GM12801 (cell line): ENCODE data around the gene FHIP2A.

ENCODE experiments used
- TF ChIP-seq, protein P1 (sequence below): IDR thresholded peaks from one replicate; pipeline ENCODE4 v1.5.1; 2011; ENCODE audit warnings: control low read depth; ENCODE audit not compliant: insufficient read length; ENCODE audit errors: extremely low read depth

Gene FHIP2A

GRCh38 chr10:114855776-114856543 lies 34.4 kb downstream of the FHIP2A start:
- TF ChIP-seq, protein P1, sequence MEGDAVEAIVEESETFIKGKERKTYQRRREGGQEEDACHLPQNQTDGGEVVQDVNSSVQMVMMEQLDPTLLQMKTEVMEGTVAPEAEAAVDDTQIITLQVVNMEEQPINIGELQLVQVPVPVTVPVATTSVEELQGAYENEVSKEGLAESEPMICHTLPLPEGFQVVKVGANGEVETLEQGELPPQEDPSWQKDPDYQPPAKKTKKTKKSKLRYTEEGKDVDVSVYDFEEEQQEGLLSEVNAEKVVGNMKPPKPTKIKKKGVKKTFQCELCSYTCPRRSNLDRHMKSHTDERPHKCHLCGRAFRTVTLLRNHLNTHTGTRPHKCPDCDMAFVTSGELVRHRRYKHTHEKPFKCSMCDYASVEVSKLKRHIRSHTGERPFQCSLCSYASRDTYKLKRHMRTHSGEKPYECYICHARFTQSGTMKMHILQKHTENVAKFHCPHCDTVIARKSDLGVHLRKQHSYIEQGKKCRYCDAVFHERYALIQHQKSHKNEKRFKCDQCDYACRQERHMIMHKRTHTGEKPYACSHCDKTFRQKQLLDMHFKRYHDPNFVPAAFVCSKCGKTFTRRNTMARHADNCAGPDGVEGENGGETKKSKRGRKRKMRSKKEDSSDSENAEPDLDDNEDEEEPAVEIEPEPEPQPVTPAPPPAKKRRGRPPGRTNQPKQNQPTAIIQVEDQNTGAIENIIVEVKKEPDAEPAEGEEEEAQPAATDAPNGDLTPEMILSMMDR, result no peak

- TF ChIP-seq, protein P1, result no peak
Measured at GRCh38 chr10:114856544-114857287, 35.1 kb downstream of the FHIP2A start.

GRCh38 chr10:114857922-114858629 lies 36.5 kb downstream of the FHIP2A start:
- TF ChIP-seq, protein P1, result no peak

DNA sequence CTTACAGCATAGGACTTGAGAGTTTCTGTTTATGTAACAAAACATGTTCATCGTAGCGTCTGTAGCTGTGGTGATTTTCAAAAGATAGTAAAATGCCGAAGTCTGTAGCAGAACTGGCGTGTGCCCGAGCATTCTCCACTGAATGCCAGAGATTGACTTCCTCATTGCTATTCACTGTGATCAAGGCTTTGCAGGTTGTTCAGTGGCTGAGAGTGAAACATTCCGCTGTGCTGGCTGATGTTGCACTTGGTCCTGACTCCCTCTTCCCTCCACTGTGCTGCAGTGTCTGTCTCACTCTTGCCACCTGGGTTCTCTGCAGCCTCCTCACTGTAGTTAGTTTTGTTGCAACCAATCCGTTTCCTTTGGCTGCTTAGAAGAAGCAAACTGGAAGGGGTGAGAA lies 37.6 kb downstream of the FHIP2A start:
- TF ChIP-seq, protein P1, result no peak

DNA sequence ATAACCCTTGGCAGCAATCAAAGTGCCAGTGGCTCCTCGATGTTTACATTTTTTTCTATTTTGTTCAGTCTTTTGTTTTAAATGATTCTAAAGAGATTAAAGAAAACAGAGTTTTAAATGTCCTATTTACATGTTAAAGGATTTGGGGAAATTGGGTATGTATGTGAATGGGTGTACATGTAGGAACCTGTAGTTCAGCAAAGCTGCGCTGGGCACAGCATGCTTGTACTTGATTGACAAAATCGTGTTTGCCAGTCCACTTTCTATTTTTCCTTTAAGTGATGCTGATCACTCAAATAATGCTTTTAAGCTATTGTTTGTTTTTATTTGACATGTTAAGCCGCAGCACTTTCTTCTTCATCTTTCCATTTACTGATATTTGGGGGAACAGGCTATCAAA lies 40.9 kb downstream of the FHIP2A start:
- TF ChIP-seq, protein P1, result no peak

- TF ChIP-seq, protein P1, result no peak
Measured at GRCh38 chr10:114867365-114867764, 45.8 kb downstream of the FHIP2A start.

DNA sequence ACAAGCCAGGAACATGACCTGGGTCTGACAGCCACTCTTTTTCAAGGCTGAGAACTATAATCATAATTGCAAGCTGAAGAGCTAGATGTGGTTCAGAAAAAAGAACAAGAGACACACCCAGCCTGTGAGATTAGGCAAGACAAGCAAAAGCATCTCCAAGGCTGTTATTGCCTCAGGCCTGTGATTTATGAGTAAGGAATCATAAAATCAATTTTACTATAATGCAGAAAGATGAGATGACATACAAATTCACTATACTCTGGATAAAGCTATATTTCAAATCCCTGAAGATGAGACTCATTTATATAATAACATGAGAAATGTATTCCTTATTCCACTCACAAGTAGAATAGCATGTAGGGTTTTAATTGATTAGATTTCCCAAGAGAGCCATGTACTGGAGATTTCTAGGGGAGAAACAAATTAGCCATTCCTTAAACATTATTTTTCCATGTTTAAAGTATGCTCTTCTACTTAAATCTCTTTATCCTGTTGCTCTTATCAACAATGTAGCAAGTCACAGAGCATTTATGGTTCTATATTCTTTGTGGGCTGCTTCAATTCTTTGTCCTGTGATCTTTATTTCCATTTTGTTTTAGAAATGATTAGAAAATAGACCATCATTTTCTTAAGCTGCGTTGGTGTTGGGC lies 47.4 kb downstream of the FHIP2A start:
- TF ChIP-seq, protein P1, result no peak
